Measurements from ENCODE around the gene EXOC6. TPM values are rescaled to one million over a fixed set of nuclear protein-coding genes. Genes with fewer than 3 reads are reported as not detected.

Gene EXOC6
- total and polyA plus RNA-seq, 7 donors = 7.4 to 27.8 (median 14.4) TPM

GRCh38 chr10:93062514-93063143 lies 214.3 kb downstream of the EXOC6 start:
- WGBS, 3 donors = 1 to 2% (median 1%) methylated on average over 50 to 68 of the region's 68 CpGs
- peaks cover 0 to 8% of the 10 kb centered on the region in 2 donors for H3K36me3 ChIP-seq (ENCODE audit: insufficient read depth in 1 of 2, low read depth in 1 of 2)
- no peak overlapping the region for H3K27ac ChIP-seq
- ATAC-seq (peak; percentile 55 to 78 (median 68)), DNase-seq (no peak)
- peaks cover 6% of the 10 kb centered on the region for H3K4me1 ChIP-seq
- peak overlapping the region; percentile 26 for H3K4me3 ChIP-seq
- TF ChIP-seq CTCF (IDR thresholded peaks at IDR 0.05) = peak; percentile 49
- H3K9me3 ChIP-seq = no peaks in the 10 kb centered on the region
- peaks cover 4 to 69% (median 22%) of the 10 kb centered on the region in 3 donors for H3K27me3 ChIP-seq (ENCODE audit: insufficient read depth in 3 of 3, low read length in 2 of 3)
- intact Hi-C loops (cut with DNase I) = no loop called here

- H3K4me1 ChIP-seq = peaks cover 11% of the 10 kb centered on the region
- TF ChIP-seq CTCF (IDR thresholded peaks at IDR 0.05) = no peak
- 12 to 16% (median 13%) methylated on average over 33 to 43 of the region's 43 CpGs for WGBS, 3 donors
- peak overlapping the region; percentile 26 for H3K4me3 ChIP-seq
- H3K36me3 ChIP-seq (ENCODE audit: insufficient read depth in 1 of 2, low read depth in 1 of 2) = peaks cover 0 to 5% of the 10 kb centered on the region in 2 donors
- DNase-seq = no peak
- intact Hi-C loops (cut with DNase I) = no loop called here
- H3K9me3 ChIP-seq = no peaks in the 10 kb centered on the region
- no peak overlapping the region for H3K27ac ChIP-seq
- H3K27me3 ChIP-seq (ENCODE audit: insufficient read depth in 3 of 3, low read length in 2 of 3) = peaks cover 4 to 76% (median 25%) of the 10 kb centered on the region in 3 donors
- ATAC-seq = no peak
These were observed 215.0 kb downstream of the EXOC6 start for GRCh38 chr10:93063144-93063976.

GRCh38 chr10:93063977-93064660 lies 215.8 kb downstream of the EXOC6 start:
- ATAC-seq (no peak), DNase-seq (no peak)
- no peak for TF ChIP-seq CTCF (IDR thresholded peaks at IDR 0.05)
- intact Hi-C loops (cut with DNase I) = no loop called here
- no peak overlapping the region for H3K27ac ChIP-seq
- peaks cover 12% of the 10 kb centered on the region for H3K4me1 ChIP-seq
- peaks cover 4 to 82% (median 27%) of the 10 kb centered on the region in 3 donors for H3K27me3 ChIP-seq (ENCODE audit: insufficient read depth in 3 of 3, low read length in 2 of 3)
- no peaks in the 10 kb centered on the region for H3K9me3 ChIP-seq
- peaks cover 0 to 2% of the 10 kb centered on the region in 2 donors for H3K36me3 ChIP-seq (ENCODE audit: insufficient read depth in 1 of 2, low read depth in 1 of 2)
- no peak overlapping the region for H3K4me3 ChIP-seq
- WGBS, 3 donors = 63 to 70% (median 68%) methylated on average over 9 of the region's 9 CpGs

- H3K36me3 ChIP-seq (ENCODE audit: insufficient read depth in 1 of 2, low read depth in 1 of 2) = no peaks in the 10 kb centered on the region
- no peak overlapping the region for H3K27ac ChIP-seq
- intact Hi-C loops (cut with DNase I) = no loop called here
- ATAC-seq (no peak), DNase-seq (no peak)
- TF ChIP-seq CTCF (IDR thresholded peaks at IDR 0.05) = no peak
- no peak overlapping the region for H3K4me3 ChIP-seq
- peaks cover 4 to 84% (median 26%) of the 10 kb centered on the region in 3 donors for H3K27me3 ChIP-seq (ENCODE audit: insufficient read depth in 3 of 3, low read length in 2 of 3)
- H3K9me3 ChIP-seq = no peaks in the 10 kb centered on the region
- H3K4me1 ChIP-seq = peaks cover 12% of the 10 kb centered on the region
- WGBS, 3 donors = 58 to 68% (median 67%) methylated on average over 12 of the region's 12 CpGs
These were observed 216.7 kb downstream of the EXOC6 start for GRCh38 chr10:93064874-93065660.

All from psoas muscle (tissue), 8 donors.